HCT116 (cell line): ENCODE results near the gene ABCC1. TPM values are rescaled to one million over a fixed set of nuclear protein-coding genes. Genes with fewer than 3 reads are reported as not detected.

Experiments
- ATAC-seq: fragments of 200-7000 bp; cut with Tn5 transposase; 2 replicates; pipeline ENCODE4 v1.9.1; 2020; ENCODE audit warnings: mild to moderate bottlenecking, moderate library complexity
- BruUV-seq: library from RNA; stranded (reverse); fragments of 400-500 nt; replicated peaks from 2 replicates; lab custom pipeline; 2021; lab: Mats Ljungman, UMichigan
- CTCF ChIA-PET: fragments of 300-600 bp; sonication (Branson Sonifier 250); formaldehyde crosslinking; loops from one replicate; lab custom pipeline; 2021; ENCODE audit warnings: antibody characterized with exemption; lab: Charles Lee
- POLR2A ChIA-PET: fragments of 300-600, 350-600 bp; sonication (Branson Sonifier 250); formaldehyde crosslinking; loops from one replicate; lab custom pipeline; 2021; ENCODE audit warnings: antibody characterized with exemption; lab: Charles Lee
- RAD21 ChIA-PET, 2 experiments: fragments of 300-600 bp; sonication (Branson Sonifier 250); formaldehyde crosslinking; loops; one replicate each; lab custom pipeline; 2023; ENCODE audit warnings: low total read pairs in 2 of 2; ENCODE audit not compliant: uncharacterized antibody in 2 of 2, unreplicated experiment in 2 of 2, low non-redundant PET in 1 of 2; lab: Charles Lee
- DNase-seq: peaks from one replicate; pipeline ENCODE4 v3.0.0-alpha.2; 2010; ENCODE audit warnings: low read depth, low spot score
- H2AFZ ChIP-seq: fragments of 200-600 bp; shearing (Covaris generic), sonication (generic); 2 replicates; pipeline ENCODE4 v1.6.1; 2017; ENCODE audit warnings: low read depth, mixed run types, mixed read lengths, antibody characterized with exemption, low read length; ENCODE audit not compliant: poor library complexity, severe bottlenecking
- H3K27ac ChIP-seq: 2 replicates; pipeline ENCODE4 v1.5.1; 2012; ENCODE audit warnings: low read depth, low read length
- H3K27me3 ChIP-seq: fragments of 200-600 bp; sonication (generic); 2 replicates; pipeline ENCODE4 v1.6.1; 2016; ENCODE audit warnings: mixed run types, low read length, mixed read lengths; ENCODE audit not compliant: insufficient read depth
- H3K36me3 ChIP-seq, 2 experiments: fragments of 200-500 bp in 1 of 2; fragments of 200-600 bp in 1 of 2; sonication (Bioruptor generic) in 1 of 2; sonication (generic) in 1 of 2; 2 replicates each; pipeline versions ENCODE4 v1.5.1 to v1.6.1; 2014 to 2016; ENCODE audit warnings: low read length in 2 of 2, inconsistent platforms in 1 of 2, mixed read lengths in 1 of 2, mixed run types in 1 of 2; ENCODE audit not compliant: insufficient read depth in 2 of 2, control insufficient read depth in 1 of 2
- H3K4me1 ChIP-seq, 2 experiments: fragments of 200-600 bp in 1 of 2; sonication (generic) in 1 of 2; 2 replicates each; pipeline versions ENCODE4 v1.5.1 to v1.6.1; 2012 to 2017; ENCODE audit warnings: low read length in 2 of 2, inconsistent platforms in 1 of 2, mild to moderate bottlenecking in 1 of 2, mixed read lengths in 1 of 2, mixed run types in 1 of 2, moderate library complexity in 1 of 2; ENCODE audit not compliant: insufficient read depth in 2 of 2, control insufficient read depth in 1 of 2
- H3K4me2 ChIP-seq: fragments of 200-600 bp; sonication (generic); 2 replicates; pipeline ENCODE4 v1.6.1; 2017; ENCODE audit warnings: mixed run types, low read length, mixed read lengths
- H3K4me3 ChIP-seq, 2 experiments: fragments of 200-600 bp in 1 of 2; sonication (generic) in 1 of 2; replicated peaks in 1 of 2; 2 replicates each; pipeline ENCODE4 v1.5.1; 2011 to 2016; ENCODE audit warnings: low read length in 2 of 2, control low read depth in 1 of 2, low read depth in 1 of 2, mild to moderate bottlenecking in 1 of 2, mixed read lengths in 1 of 2, mixed run types in 1 of 2
- H3K79me2 ChIP-seq: fragments of 200-600 bp; sonication (generic); 2 replicates; pipeline ENCODE4 v1.6.1; 2017; ENCODE audit warnings: mild to moderate bottlenecking, mixed run types, low read length, moderate library complexity, mixed read lengths; ENCODE audit not compliant: insufficient read depth
- H3K9ac ChIP-seq: fragments of 200-600 bp; sonication (generic); 2 replicates; pipeline ENCODE4 v1.6.1; 2016; ENCODE audit warnings: low read length, mixed read lengths
- H3K9me2 ChIP-seq: fragments of 200-600 bp; sonication (generic), shearing (Covaris generic); 2 replicates; pipeline ENCODE4 v1.6.1; 2017; ENCODE audit warnings: mixed run types, mild to moderate bottlenecking, moderate library complexity; ENCODE audit not compliant: insufficient read depth
- H3K9me3 ChIP-seq, 2 experiments: fragments of 200-500 bp in 1 of 2; fragments of 200-600 bp in 1 of 2; sonication (Bioruptor generic) in 1 of 2; sonication (generic) in 1 of 2; 2 replicates each; pipeline ENCODE4 v1.6.1; 2014 to 2017; ENCODE audit warnings: low read length in 2 of 2, mixed read lengths in 2 of 2, inconsistent platforms in 1 of 2, low read depth in 1 of 2, mild to moderate bottlenecking in 1 of 2, mixed run types in 1 of 2, moderate library complexity in 1 of 2; ENCODE audit not compliant: control insufficient read depth in 1 of 2, insufficient read depth in 1 of 2
- H4K20me1 ChIP-seq: fragments of 200-600 bp; sonication (generic), shearing (Covaris generic); 2 replicates; pipeline ENCODE4 v1.6.1; 2017; ENCODE audit warnings: mixed run types, mild to moderate bottlenecking, moderate library complexity; ENCODE audit not compliant: insufficient read depth
- ATF3 ChIP-seq: IDR thresholded peaks from 2 replicates; pipeline ENCODE4 v1.6.1; 2012
- CEBPB ChIP-seq: IDR thresholded peaks from 2 replicates; pipeline ENCODE4 v1.6.1; 2012; ENCODE audit warnings: low read depth
- EGR1 ChIP-seq: IDR thresholded peaks from 2 replicates; pipeline ENCODE4 v1.6.1; 2012; ENCODE audit warnings: low read depth
- EZH2phosphoT487 ChIP-seq: fragments of 200-600 bp; IDR thresholded peaks from 2 replicates; pipeline ENCODE4 v1.6.1; 2018; ENCODE audit warnings: antibody characterized with exemption, borderline replicate concordance
- FOSL1 ChIP-seq: IDR thresholded peaks from 2 replicates; pipeline ENCODE4 v1.6.1; 2012; ENCODE audit warnings: low read depth
- JUND ChIP-seq: IDR thresholded peaks from 2 replicates; pipeline ENCODE4 v1.6.1; 2012
- RAD21 ChIP-seq: IDR thresholded peaks from 2 replicates; pipeline ENCODE4 v1.6.1; 2012; ENCODE audit warnings: low read depth, mild to moderate bottlenecking
- SRF ChIP-seq: IDR thresholded peaks from 2 replicates; pipeline ENCODE4 v1.6.1; 2012; ENCODE audit warnings: low read depth
- TCF7L2 ChIP-seq: IDR thresholded peaks from 2 replicates; pipeline ENCODE4 v1.7.0; 2011; ENCODE audit warnings: borderline replicate concordance, inconsistent platforms; ENCODE audit not compliant: insufficient read depth, insufficient read length; ENCODE audit errors: extremely low read depth
- ZBTB33 ChIP-seq: IDR thresholded peaks from 2 replicates; pipeline ENCODE4 v1.6.1; 2011; ENCODE audit warnings: mild to moderate bottlenecking, low read length, moderate library complexity; ENCODE audit not compliant: insufficient replicate concordance; ENCODE audit errors: extremely low read depth
- intact Hi-C: fragments of 100-400 bp; cut with micrococcal nuclease; formaldehyde crosslinking; loops from 2 replicates; pipeline ENCODE4 v1.10.0; 2022
- total RNA-seq: library from RNA; stranded (reverse); gene quantifications from one replicate; pipeline ENCODE4 v1.2.1, GENCODE V29; 2021; ENCODE audit not compliant: unreplicated experiment

ABCC1 gene
- total RNA-seq, 1 experiment from 2014 or later, result 61.9 TPM

GRCh38 chr16:16022683-16023064 lies 73.3 kb downstream of the ABCC1 start (continued):
- TF ChIP-seq EGR1, result no peak

GRCh38 chr16:16025214-16025968 lies 76.0 kb downstream of the ABCC1 start:
- RAD21 ChIA-PET, result no interaction called here
- no peaks in the 10 kb centered on the region for H3K27me3 ChIP-seq
- H3K9me2 ChIP-seq, result no peaks in the 10 kb centered on the region
- DNase-seq (no peak), ATAC-seq (no peak)
- H3K4me3 ChIP-seq, result no peak overlapping the region
- intact Hi-C loops, result no loop called here
- H3K4me2 ChIP-seq, result no peak overlapping the region
- peaks cover 26 to 47% of the 10 kb centered on the region in 2 experiments for H3K4me1 ChIP-seq
- POLR2A ChIA-PET, result no interaction called here
- peaks cover 59% of the 10 kb centered on the region for H3K79me2 ChIP-seq
- H3K9ac ChIP-seq, result no peak overlapping the region
- no peak overlapping the region for H3K27ac ChIP-seq
- no TSS peak for BruUV-seq
- no peaks in the 10 kb centered on the region for H3K9me3 ChIP-seq
- no peaks in the 10 kb centered on the region for H4K20me1 ChIP-seq
- H2AFZ ChIP-seq, result no peak overlapping the region
- CTCF ChIA-PET, result no interaction called here
- TF ChIP-seq CEBPB (no peak), JUND (no peak), FOSL1 (no peak), EGR1 (no peak), SRF (no peak), TCF7L2 (no peak), ATF3 (no peak), EZH2phosphoT487 (no peak), RAD21 (no peak), ZBTB33 (no peak)
- TF ChIP-seq, all 23 proteins: peak for 0
- H3K36me3 ChIP-seq, result peaks cover 4 to 11% of the 10 kb centered on the region in 2 experiments; a peak in 3 of 4 replicates
